Neural progenitor cell (in vitro differentiated cells): ENCODE measurements around the gene RFPL3. TPM values are rescaled to one million over a fixed set of nuclear protein-coding genes. Genes with fewer than 3 reads are reported as not detected.
A peak's percentile ranks its signal among the peaks of the same experiment; 100 is the strongest.

Source experiments
- DNase-seq: peaks from one replicate; pipeline ENCODE4 v3.0.0-alpha.2; 2016; ENCODE audit warnings: low spot score
- H2AFZ ChIP-seq: fragments of 200-600 bp; sonication (generic); replicated peaks from 2 replicates; pipeline ENCODE4 v1.6.1; 2016; ENCODE audit warnings: antibody characterized with exemption
- H3F3A ChIP-seq: fragments of 200-600 bp; sonication (generic); 2 replicates; pipeline ENCODE4 v1.6.1; 2016; ENCODE audit warnings: antibody characterized with exemption, low read depth
- H3K27ac ChIP-seq: fragments of 200-600 bp; sonication (generic); 2 replicates; pipeline ENCODE4 v1.5.1; 2016; ENCODE audit warnings: mild to moderate bottlenecking
- H3K27me3 ChIP-seq: fragments of 200-600 bp; sonication (generic); 2 replicates; pipeline ENCODE4 v1.6.1; 2016; ENCODE audit warnings: mild to moderate bottlenecking, moderate library complexity
- H3K36me3 ChIP-seq: fragments of 200-600 bp; sonication (generic); 2 replicates; pipeline ENCODE4 v1.5.1; 2016
- H3K4me1 ChIP-seq: fragments of 200-600 bp; sonication (generic); 2 replicates; pipeline ENCODE4 v1.6.1; 2016; ENCODE audit warnings: mixed run types
- H3K4me2 ChIP-seq: fragments of 200-600 bp; sonication (generic); 2 replicates; pipeline ENCODE4 v1.6.1; 2016
- H3K4me3 ChIP-seq: fragments of 200-600 bp; sonication (generic); 2 replicates; pipeline ENCODE4 v1.5.1; 2016
- H3K79me2 ChIP-seq: fragments of 200-600 bp; sonication (generic); 2 replicates; pipeline ENCODE4 v1.6.1; 2016; ENCODE audit warnings: low read depth
- H3K9ac ChIP-seq: fragments of 200-600 bp; sonication (generic); 2 replicates; pipeline ENCODE4 v1.6.1; 2016
- H3K9me3 ChIP-seq: fragments of 200-600 bp; sonication (generic); 2 replicates; pipeline ENCODE4 v1.5.1; 2016; ENCODE audit warnings: low read depth
- H4K20me1 ChIP-seq: fragments of 200-600 bp; sonication (generic); 2 replicates; pipeline ENCODE4 v1.6.1; 2016; ENCODE audit warnings: low read depth
- H3K27ac Mint-ChIP-seq: 3 replicates; pipeline ENCODE4 v1.8.0; 2021; ENCODE audit warnings: mixed read lengths
- H3K27me3 Mint-ChIP-seq: 2 replicates; pipeline ENCODE4 v1.8.0; 2022; ENCODE audit warnings: low read depth, mild to moderate bottlenecking, inconsistent platforms, moderate library complexity, mixed read lengths; ENCODE audit not compliant: insufficient read depth
- H3K36me3 Mint-ChIP-seq: 3 replicates; pipeline ENCODE4 v1.8.0; 2021; ENCODE audit warnings: mixed read lengths
- H3K4me1 Mint-ChIP-seq: 3 replicates; pipeline ENCODE4 v1.8.0; 2021; ENCODE audit warnings: mixed read lengths
- H3K4me3 Mint-ChIP-seq: 3 replicates; pipeline ENCODE4 v1.8.0; 2021; ENCODE audit warnings: mild to moderate bottlenecking, moderate library complexity, mixed read lengths
- H3K9me3 Mint-ChIP-seq: 3 replicates; pipeline ENCODE4 v1.8.0; 2020; ENCODE audit warnings: mixed read lengths
- CTCF ChIP-seq: fragments of 200-600 bp; sonication (generic); IDR thresholded peaks from 2 replicates; pipeline ENCODE4 v1.5.1; 2017; ENCODE audit warnings: antibody characterized with exemption, mild to moderate bottlenecking
- EZH2 ChIP-seq: fragments of 200-600 bp; sonication (generic); IDR thresholded peaks from 2 replicates; pipeline ENCODE4 v1.6.1; 2017; ENCODE audit warnings: antibody characterized with exemption, mild to moderate bottlenecking, moderate library complexity
- EZH2phosphoT487 ChIP-seq: fragments of 200-600 bp; sonication (generic); IDR thresholded peaks from 2 replicates; pipeline ENCODE4 v1.6.1; 2017; ENCODE audit warnings: antibody characterized with exemption
- total RNA-seq: library from RNA; depleted of rRNA; stranded (reverse); fragments of >200 nt; gene quantifications from 2 replicates; pipeline ENCODE4 v1.2.3, GENCODE V29; 2015; ENCODE audit warnings: low replicate concordance

The RFPL3 gene
- total RNA-seq, 1 donor from 2014 or later = not detected

DNA sequence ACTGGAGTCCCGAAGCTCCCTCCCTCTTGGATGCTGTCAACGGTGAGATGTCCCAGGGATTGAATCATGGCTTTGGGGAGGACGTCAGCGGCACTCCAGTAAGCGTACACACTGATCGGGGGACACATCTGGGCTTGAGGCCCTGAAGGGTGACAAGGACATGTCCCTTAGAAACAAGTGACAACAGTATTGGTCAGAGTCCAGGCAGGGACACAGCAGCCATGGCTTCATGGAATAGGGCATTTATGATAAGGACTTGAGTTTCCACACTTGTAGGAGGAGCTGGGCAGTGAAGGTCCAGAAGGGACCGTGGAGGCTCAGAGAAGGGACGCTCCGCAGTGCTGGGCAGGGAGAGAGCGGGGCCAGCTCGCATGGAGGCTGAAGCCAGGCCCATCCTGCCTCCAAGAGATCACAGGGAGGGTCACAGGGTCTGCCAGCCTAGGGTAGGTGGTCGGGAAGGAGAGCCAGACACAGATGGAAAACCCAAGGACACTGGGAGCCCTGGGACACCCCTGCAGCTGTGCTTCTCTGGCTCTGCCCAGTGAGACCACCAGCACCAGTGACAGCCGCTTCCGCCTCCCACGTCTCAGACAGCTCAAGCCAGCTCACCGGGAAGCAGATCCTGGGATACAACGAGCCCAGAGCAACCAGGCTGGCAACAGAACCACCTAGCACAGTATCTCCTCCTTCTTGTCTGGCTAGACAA, 22.9 kb upstream of the RFPL3 start:
- H3K36me3 ChIP-seq = no peaks in the 10 kb centered on the region
- no peaks in the 10 kb centered on the region for H4K20me1 ChIP-seq
- H3K9ac ChIP-seq = no peak overlapping the region
- H3K9me3 ChIP-seq = no peaks in the 10 kb centered on the region
- H3K79me2 ChIP-seq = no peaks in the 10 kb centered on the region
- Mint-ChIP-seq H3K27ac (peak overlapping the region; percentile 74), H3K27me3 (peaks cover 20% of the 10 kb centered on the region), H3K4me1 (peaks cover 60% of the 10 kb centered on the region), H3K36me3 (no peaks in the 10 kb centered on the region), H3K4me3 (no peak overlapping the region), H3K9me3 (peaks cover 2% of the 10 kb centered on the region)
- no peak overlapping the region for H3K4me3 ChIP-seq
- DNase-seq = no peak
- no peak for TF ChIP-seq EZH2
- TF ChIP-seq CTCF = no peak
- no peak for TF ChIP-seq EZH2phosphoT487
- peaks cover 33% of the 10 kb centered on the region for H3F3A ChIP-seq
- peak overlapping the region; percentile 51 for H3K4me2 ChIP-seq
- H3K4me1 ChIP-seq = peaks cover 42% of the 10 kb centered on the region
- peak overlapping the region; percentile 99 for H3K27ac ChIP-seq
- H2AFZ ChIP-seq = no peak overlapping the region
- no peaks in the 10 kb centered on the region for H3K27me3 ChIP-seq

GRCh38 chr22:32335471-32335870, 22.2 kb upstream of the RFPL3 start:
- peaks cover 17% of the 10 kb centered on the region for H3K27me3 Mint-ChIP-seq
- H3F3A ChIP-seq = peaks cover 33% of the 10 kb centered on the region
- no peak overlapping the region for H3K4me3 ChIP-seq
- H3K36me3 ChIP-seq = no peaks in the 10 kb centered on the region
- H3K79me2 ChIP-seq = no peaks in the 10 kb centered on the region
- no peak overlapping the region for H3K9ac ChIP-seq
- H3K4me2 ChIP-seq = peak overlapping the region; percentile 51
- no peaks in the 10 kb centered on the region for H3K36me3 Mint-ChIP-seq
- peaks cover 67% of the 10 kb centered on the region for H3K4me1 Mint-ChIP-seq
- H3K27ac Mint-ChIP-seq = peak overlapping the region; percentile 72
- DNase-seq = peak; percentile 45
- peak overlapping the region; percentile 99 for H3K27ac ChIP-seq
- H3K9me3 Mint-ChIP-seq = peaks cover 2% of the 10 kb centered on the region
- no peak overlapping the region for H2AFZ ChIP-seq
- peaks cover 44% of the 10 kb centered on the region for H3K4me1 ChIP-seq
- H3K27me3 ChIP-seq = no peaks in the 10 kb centered on the region
- no peaks in the 10 kb centered on the region for H3K9me3 ChIP-seq
- no peaks in the 10 kb centered on the region for H4K20me1 ChIP-seq
- TF ChIP-seq CTCF = no peak
- H3K4me3 Mint-ChIP-seq = no peak overlapping the region

GRCh38 chr22:32336121-32336603, 21.5 kb upstream of the RFPL3 start:
- H3K27ac ChIP-seq = peak overlapping the region; percentile 99
- peaks cover 33% of the 10 kb centered on the region for H3F3A ChIP-seq
- no peaks in the 10 kb centered on the region for H3K27me3 ChIP-seq
- H3K4me3 ChIP-seq = no peak overlapping the region
- H3K4me1 ChIP-seq = peaks cover 50% of the 10 kb centered on the region
- H3K9me3 ChIP-seq = no peaks in the 10 kb centered on the region
- Mint-ChIP-seq H3K27ac (peak overlapping the region; percentile 81), H3K9me3 (peaks cover 2% of the 10 kb centered on the region), H3K4me3 (peak overlapping the region; percentile 16), H3K27me3 (peaks cover 16% of the 10 kb centered on the region), H3K4me1 (peaks cover 73% of the 10 kb centered on the region), H3K36me3 (no peaks in the 10 kb centered on the region)
- no peak overlapping the region for H2AFZ ChIP-seq
- H3K4me2 ChIP-seq = peak overlapping the region; percentile 51
- no peaks in the 10 kb centered on the region for H3K79me2 ChIP-seq
- H3K36me3 ChIP-seq = no peaks in the 10 kb centered on the region
- peak; percentile 92 for DNase-seq
- H3K9ac ChIP-seq = no peak overlapping the region
- no peaks in the 10 kb centered on the region for H4K20me1 ChIP-seq
- TF ChIP-seq EZH2 = no peak
- no peak for TF ChIP-seq CTCF
- TF ChIP-seq EZH2phosphoT487 = no peak
